Measurements from ENCODE around the gene EXOC6B.

Gene EXOC6B

GRCh38 chr2:72141032-72141645 is 684.7 kb downstream of the EXOC6B start:
- H3K27ac ChIP-seq (ENCODE audit: insufficient read depth, low read length, poor library complexity, severe bottlenecking) = no peak overlapping the region
- H3K27me3 ChIP-seq (replicated peaks; ENCODE audit: control insufficient read depth, insufficient read depth, low read length, poor library complexity, severe bottlenecking) = peaks cover 12% of the 10 kb centered on the region
- H3K4me3 ChIP-seq (ENCODE audit: insufficient read depth, low read depth, low read length, poor library complexity, severe bottlenecking) = no peak overlapping the region
- H3K4me1 ChIP-seq (ENCODE audit: control insufficient read depth, insufficient read depth, low read length, poor library complexity, severe bottlenecking) = peaks cover 16% of the 10 kb centered on the region
- no peaks in the 10 kb centered on the region for H3K9me3 ChIP-seq (ENCODE audit: control insufficient read depth, low read length)
- DNase-seq = no peak
- no peaks in the 10 kb centered on the region for H3K36me3 ChIP-seq (ENCODE audit: control insufficient read depth, insufficient read depth, low read length)

GRCh38 chr2:72140621-72140960 is 685.2 kb downstream of the EXOC6B start:
- H3K4me1 ChIP-seq (ENCODE audit: control insufficient read depth, insufficient read depth, low read length, poor library complexity, severe bottlenecking) = peaks cover 12% of the 10 kb centered on the region
- H3K27me3 ChIP-seq (replicated peaks; ENCODE audit: control insufficient read depth, insufficient read depth, low read length, poor library complexity, severe bottlenecking) = peaks cover 7% of the 10 kb centered on the region
- no peak for DNase-seq
- no peaks in the 10 kb centered on the region for H3K9me3 ChIP-seq (ENCODE audit: control insufficient read depth, low read length)
- H3K27ac ChIP-seq (ENCODE audit: insufficient read depth, low read length, poor library complexity, severe bottlenecking) = no peak overlapping the region
- no peak overlapping the region for H3K4me3 ChIP-seq (ENCODE audit: insufficient read depth, low read depth, low read length, poor library complexity, severe bottlenecking)
- H3K36me3 ChIP-seq (ENCODE audit: control insufficient read depth, insufficient read depth, low read length) = no peaks in the 10 kb centered on the region

GRCh38 chr2:72139874-72140620 is 685.8 kb downstream of the EXOC6B start:
- Histone ChIP-seq H3K4me1 (ENCODE audit: control insufficient read depth, insufficient read depth, low read length, poor library complexity, severe bottlenecking) (peaks cover 7% of the 10 kb centered on the region), H3K36me3 (ENCODE audit: control insufficient read depth, insufficient read depth, low read length) (no peaks in the 10 kb centered on the region), H3K9me3 (ENCODE audit: control insufficient read depth, low read length) (no peaks in the 10 kb centered on the region), H3K27ac (ENCODE audit: insufficient read depth, low read length, poor library complexity, severe bottlenecking) (no peak overlapping the region), H3K27me3 (replicated peaks; ENCODE audit: control insufficient read depth, insufficient read depth, low read length, poor library complexity, severe bottlenecking) (peaks cover 5% of the 10 kb centered on the region), H3K4me3 (ENCODE audit: insufficient read depth, low read depth, low read length, poor library complexity, severe bottlenecking) (no peak overlapping the region)
- DNase-seq = no peak

- Histone ChIP-seq H3K4me3 (ENCODE audit: insufficient read depth, low read depth, low read length, poor library complexity, severe bottlenecking) (no peak overlapping the region), H3K27ac (ENCODE audit: insufficient read depth, low read length, poor library complexity, severe bottlenecking) (no peak overlapping the region), H3K9me3 (ENCODE audit: control insufficient read depth, low read length) (no peaks in the 10 kb centered on the region), H3K36me3 (ENCODE audit: control insufficient read depth, insufficient read depth, low read length) (no peaks in the 10 kb centered on the region), H3K4me1 (ENCODE audit: control insufficient read depth, insufficient read depth, low read length, poor library complexity, severe bottlenecking) (peaks cover under 1% of the 10 kb centered on the region), H3K27me3 (replicated peaks; ENCODE audit: control insufficient read depth, insufficient read depth, low read length, poor library complexity, severe bottlenecking) (no peaks in the 10 kb centered on the region)
- DNase-seq = no peak
Observed at GRCh38 chr2:72139471-72139873, 686.4 kb downstream of the EXOC6B start.

- Histone ChIP-seq H3K36me3 (ENCODE audit: control insufficient read depth, insufficient read depth, low read length) (no peaks in the 10 kb centered on the region), H3K27me3 (replicated peaks; ENCODE audit: control insufficient read depth, insufficient read depth, low read length, poor library complexity, severe bottlenecking) (no peaks in the 10 kb centered on the region), H3K27ac (ENCODE audit: insufficient read depth, low read length, poor library complexity, severe bottlenecking) (no peak overlapping the region), H3K9me3 (ENCODE audit: control insufficient read depth, low read length) (no peaks in the 10 kb centered on the region), H3K4me3 (ENCODE audit: insufficient read depth, low read depth, low read length, poor library complexity, severe bottlenecking) (no peak overlapping the region), H3K4me1 (ENCODE audit: control insufficient read depth, insufficient read depth, low read length, poor library complexity, severe bottlenecking) (no peaks in the 10 kb centered on the region)
- DNase-seq = no peak
Observed at GRCh38 chr2:72138921-72139381, 686.9 kb downstream of the EXOC6B start.

GRCh38 chr2:72138011-72138881 is 687.6 kb downstream of the EXOC6B start:
- H3K27ac ChIP-seq (ENCODE audit: insufficient read depth, low read length, poor library complexity, severe bottlenecking) = no peak overlapping the region
- H3K4me3 ChIP-seq (ENCODE audit: insufficient read depth, low read depth, low read length, poor library complexity, severe bottlenecking) = no peak overlapping the region
- H3K4me1 ChIP-seq (ENCODE audit: control insufficient read depth, insufficient read depth, low read length, poor library complexity, severe bottlenecking) = no peaks in the 10 kb centered on the region
- no peaks in the 10 kb centered on the region for H3K27me3 ChIP-seq (replicated peaks; ENCODE audit: control insufficient read depth, insufficient read depth, low read length, poor library complexity, severe bottlenecking)
- no peaks in the 10 kb centered on the region for H3K36me3 ChIP-seq (ENCODE audit: control insufficient read depth, insufficient read depth, low read length)
- DNase-seq = no peak
- no peaks in the 10 kb centered on the region for H3K9me3 ChIP-seq (ENCODE audit: control insufficient read depth, low read length)

- DNase-seq = peak in 1 of 3 donors; percentile 20
- no peaks in the 10 kb centered on the region for H3K27me3 ChIP-seq (replicated peaks; ENCODE audit: control insufficient read depth, insufficient read depth, low read length, poor library complexity, severe bottlenecking)
Observed at GRCh38 chr2:72137498-72138010, 688.3 kb downstream of the EXOC6B start.

GRCh38 chr2:72136933-72137497 is 688.8 kb downstream of the EXOC6B start:
- Histone ChIP-seq H3K27me3 (replicated peaks; ENCODE audit: control insufficient read depth, insufficient read depth, low read length, poor library complexity, severe bottlenecking) (no peaks in the 10 kb centered on the region), H3K27ac (ENCODE audit: insufficient read depth, low read length, poor library complexity, severe bottlenecking) (no peak overlapping the region), H3K9me3 (ENCODE audit: control insufficient read depth, low read length) (no peaks in the 10 kb centered on the region), H3K4me3 (ENCODE audit: insufficient read depth, low read depth, low read length, poor library complexity, severe bottlenecking) (no peak overlapping the region), H3K36me3 (ENCODE audit: control insufficient read depth, insufficient read depth, low read length) (no peaks in the 10 kb centered on the region), H3K4me1 (ENCODE audit: control insufficient read depth, insufficient read depth, low read length, poor library complexity, severe bottlenecking) (no peaks in the 10 kb centered on the region)
- DNase-seq = no peak

More at GRCh38 chr2:72137498-72138010, 688.3 kb downstream of the EXOC6B start:
- H3K27ac ChIP-seq (ENCODE audit: insufficient read depth, low read length, poor library complexity, severe bottlenecking) = no peak overlapping the region
- H3K9me3 ChIP-seq (ENCODE audit: control insufficient read depth, low read length) = no peaks in the 10 kb centered on the region
- no peaks in the 10 kb centered on the region for H3K36me3 ChIP-seq (ENCODE audit: control insufficient read depth, insufficient read depth, low read length)
- no peak overlapping the region for H3K4me3 ChIP-seq (ENCODE audit: insufficient read depth, low read depth, low read length, poor library complexity, severe bottlenecking)
- no peaks in the 10 kb centered on the region for H3K4me1 ChIP-seq (ENCODE audit: control insufficient read depth, insufficient read depth, low read length, poor library complexity, severe bottlenecking)

GRCh38 chr2:72136331-72136730 is 689.5 kb downstream of the EXOC6B start:
- no peaks in the 10 kb centered on the region for H3K27me3 ChIP-seq (replicated peaks; ENCODE audit: control insufficient read depth, insufficient read depth, low read length, poor library complexity, severe bottlenecking)
- DNase-seq = no peak
- no peak overlapping the region for H3K27ac ChIP-seq (ENCODE audit: insufficient read depth, low read length, poor library complexity, severe bottlenecking)
- H3K9me3 ChIP-seq (ENCODE audit: control insufficient read depth, low read length) = no peaks in the 10 kb centered on the region
- H3K4me1 ChIP-seq (ENCODE audit: control insufficient read depth, insufficient read depth, low read length, poor library complexity, severe bottlenecking) = no peaks in the 10 kb centered on the region
- no peak overlapping the region for H3K4me3 ChIP-seq (ENCODE audit: insufficient read depth, low read depth, low read length, poor library complexity, severe bottlenecking)
- H3K36me3 ChIP-seq (ENCODE audit: control insufficient read depth, insufficient read depth, low read length) = no peaks in the 10 kb centered on the region

Data from effector memory CD4-positive, alpha-beta T cell (primary cell).